Activated T-helper 1 cell treated with anti-CD3 and anti-CD28 coated beads, Interleukin-2, amount 50 U/mL, for 16 hours (primary cell): ENCODE results near the gene NONO.
"Not testable (repeated sequence)": the region's sequence is repeated elsewhere in the genome, so short reads cannot be mapped to it uniquely, and the experiment has no call there.

Experiments
- DNase-seq, 2 donors: peaks; one replicate each; pipeline ENCODE4 v3.0.0-alpha.2; 2020; ENCODE audit warnings: low read depth in 1 of 2, low spot score in 1 of 2

NONO gene, protein sequence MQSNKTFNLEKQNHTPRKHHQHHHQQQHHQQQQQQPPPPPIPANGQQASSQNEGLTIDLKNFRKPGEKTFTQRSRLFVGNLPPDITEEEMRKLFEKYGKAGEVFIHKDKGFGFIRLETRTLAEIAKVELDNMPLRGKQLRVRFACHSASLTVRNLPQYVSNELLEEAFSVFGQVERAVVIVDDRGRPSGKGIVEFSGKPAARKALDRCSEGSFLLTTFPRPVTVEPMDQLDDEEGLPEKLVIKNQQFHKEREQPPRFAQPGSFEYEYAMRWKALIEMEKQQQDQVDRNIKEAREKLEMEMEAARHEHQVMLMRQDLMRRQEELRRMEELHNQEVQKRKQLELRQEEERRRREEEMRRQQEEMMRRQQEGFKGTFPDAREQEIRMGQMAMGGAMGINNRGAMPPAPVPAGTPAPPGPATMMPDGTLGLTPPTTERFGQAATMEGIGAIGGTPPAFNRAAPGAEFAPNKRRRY

DNA sequence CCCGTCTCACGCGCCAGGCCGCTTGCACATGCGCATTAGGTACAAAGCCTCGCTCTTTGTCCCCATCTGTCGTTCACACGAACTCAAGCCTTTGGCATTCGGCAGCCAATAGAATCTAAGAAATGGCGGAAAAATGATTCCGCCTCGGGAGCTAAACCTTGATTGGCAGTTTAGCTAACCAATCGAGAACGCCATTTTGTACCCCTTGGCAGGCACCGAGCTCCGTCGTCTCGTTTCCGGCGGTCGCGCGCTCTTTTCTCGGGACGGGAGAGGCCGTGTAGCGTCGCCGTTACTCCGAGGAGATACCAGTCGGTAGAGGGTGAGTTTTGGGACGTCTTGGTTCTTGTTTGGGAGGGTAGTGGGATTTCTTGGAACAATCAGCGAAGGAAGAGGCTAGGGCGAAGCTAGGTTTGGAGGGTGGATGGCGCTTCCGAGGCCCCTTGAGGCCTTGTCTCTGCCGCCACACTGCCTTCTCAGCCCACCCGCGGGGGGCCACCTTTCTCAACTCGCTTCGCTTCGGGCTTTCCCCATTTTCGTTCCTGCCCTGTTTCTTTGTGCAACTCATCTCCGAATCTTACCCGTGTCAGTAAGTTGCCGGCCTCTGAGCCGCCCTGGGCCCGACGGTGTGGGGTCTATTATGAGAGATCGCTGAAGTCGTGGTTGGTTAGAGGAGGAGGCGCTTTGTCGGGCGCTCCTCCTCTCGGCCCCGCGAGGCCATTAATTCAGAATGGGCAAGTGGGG lies at the start of gene NONO:
NONO (plus strand) TSS at position 233 of the 741 bp plus-strand sequence. CDS start 7,003 bp downstream, outside the sequence.
- DNase-seq = peak; percentile 42 to 68

DNA sequence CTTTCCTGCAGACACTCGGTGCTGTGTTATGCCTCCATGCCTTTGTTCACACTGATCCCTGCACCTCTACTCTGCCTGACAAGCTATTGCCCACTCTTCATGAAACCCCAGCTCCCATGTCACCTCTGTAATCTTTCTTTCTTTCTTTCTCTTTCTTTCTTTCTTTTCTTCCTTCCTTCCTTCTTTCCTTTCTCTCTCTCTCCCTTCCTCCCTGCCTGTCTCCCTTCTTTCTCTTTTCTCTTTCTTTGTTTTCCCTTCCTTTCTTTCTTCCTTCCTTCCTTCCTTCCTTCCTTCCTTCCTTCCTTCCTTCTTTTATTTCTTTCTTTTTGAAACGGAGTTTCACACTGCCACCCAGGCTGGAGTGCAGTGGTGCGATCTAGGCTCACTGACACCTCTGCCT lies 48.0 kb upstream of the NONO start:
- DNase-seq = no peak

DNA sequence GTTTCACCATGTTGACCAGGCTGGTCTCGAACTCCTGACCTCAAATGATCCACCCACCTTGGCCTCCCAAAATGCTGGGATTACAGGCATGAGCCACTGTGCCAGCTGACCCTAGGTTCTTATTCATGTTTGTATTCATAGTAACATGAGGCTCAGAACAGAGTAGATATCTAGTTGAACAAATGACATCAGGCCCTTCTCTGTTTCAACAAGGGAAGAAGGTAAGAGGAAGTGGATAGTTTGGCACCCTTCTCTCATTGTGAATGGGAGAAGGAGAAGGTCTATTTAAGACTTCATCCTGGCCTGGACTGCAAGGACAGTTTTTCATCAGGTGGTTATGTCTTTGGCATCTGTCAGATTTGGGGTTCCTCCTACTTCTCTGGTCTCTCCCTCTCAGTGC lies 46.6 kb upstream of the NONO start:
- DNase-seq = no peak

DNA sequence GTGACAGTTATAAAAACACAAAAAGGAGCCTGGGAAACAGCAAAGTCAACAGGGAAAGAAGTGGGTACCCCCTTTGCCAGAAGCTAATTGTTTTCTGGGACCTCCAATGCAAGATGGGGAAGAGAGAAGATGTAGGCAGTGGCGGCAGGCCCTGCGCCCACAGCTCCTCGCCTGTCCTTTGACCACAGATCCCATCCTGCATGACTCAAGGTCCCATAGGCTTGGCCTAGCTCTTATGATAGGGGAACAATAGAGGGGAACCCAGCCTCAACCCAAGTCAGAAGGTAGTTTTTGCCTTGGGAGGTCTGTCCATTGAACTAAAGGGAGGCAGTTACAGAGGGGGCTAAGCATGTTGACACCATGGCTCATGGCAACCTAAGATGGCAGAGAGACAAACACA lies 43.7 kb upstream of the NONO start:
- no peak for DNase-seq

DNA sequence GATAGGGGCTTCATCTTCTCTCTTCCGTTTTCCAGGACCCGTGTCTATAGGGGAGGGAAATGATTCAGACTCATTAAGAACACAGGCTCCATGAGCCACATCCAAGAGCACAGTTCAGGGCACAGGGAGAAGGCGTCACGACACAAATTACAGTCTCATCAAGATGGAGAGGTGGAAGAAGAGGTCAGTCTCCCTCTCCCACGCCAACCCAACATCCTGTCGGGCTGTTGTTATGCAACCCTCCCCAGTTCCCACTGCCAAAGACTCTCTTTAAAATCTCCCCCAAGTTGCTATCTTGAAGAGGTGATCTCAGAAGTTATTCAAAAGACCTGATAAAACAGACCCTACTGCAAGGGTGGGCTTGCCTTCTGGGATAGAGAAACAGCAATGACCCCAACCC lies 42.1 kb upstream of the NONO start:
- DNase-seq = no peak

DNA sequence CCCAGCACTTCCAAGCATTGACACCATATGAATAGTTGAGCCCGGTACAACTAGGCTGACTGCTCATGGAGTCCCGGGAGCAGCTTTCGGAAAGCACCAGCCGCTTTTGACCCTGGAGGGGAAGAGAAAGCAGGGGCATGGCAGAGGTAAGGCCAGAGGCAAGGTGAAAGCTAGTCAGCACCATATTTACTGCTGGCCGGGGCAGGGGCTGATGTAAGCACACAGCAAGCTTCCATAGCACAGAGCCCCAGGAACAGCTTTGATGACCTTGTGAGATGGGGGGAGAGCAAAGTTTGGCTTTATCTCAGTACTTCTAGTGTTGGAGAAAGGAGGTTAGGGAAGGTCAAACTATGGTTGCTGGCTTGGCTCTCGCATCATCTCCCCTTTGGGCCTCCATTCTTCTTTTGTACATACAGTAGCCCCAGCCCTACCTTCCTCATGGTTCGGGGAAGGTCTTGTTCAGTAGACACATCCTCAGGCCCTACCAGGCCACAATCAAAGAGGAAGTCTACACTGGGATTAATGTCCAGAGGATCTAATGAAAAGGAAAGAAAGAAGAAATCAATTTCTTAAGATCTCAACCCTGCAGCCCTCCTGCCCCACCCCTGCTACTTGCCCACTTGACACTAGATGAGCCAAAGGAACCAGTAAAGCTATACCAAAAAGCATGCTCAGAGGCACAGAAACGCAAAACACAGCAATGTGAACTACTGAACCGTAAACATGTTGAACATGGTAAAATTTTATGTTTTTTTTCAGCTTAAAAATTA lies 38.9 kb upstream of the NONO start:
- no peak for DNase-seq

DNA sequence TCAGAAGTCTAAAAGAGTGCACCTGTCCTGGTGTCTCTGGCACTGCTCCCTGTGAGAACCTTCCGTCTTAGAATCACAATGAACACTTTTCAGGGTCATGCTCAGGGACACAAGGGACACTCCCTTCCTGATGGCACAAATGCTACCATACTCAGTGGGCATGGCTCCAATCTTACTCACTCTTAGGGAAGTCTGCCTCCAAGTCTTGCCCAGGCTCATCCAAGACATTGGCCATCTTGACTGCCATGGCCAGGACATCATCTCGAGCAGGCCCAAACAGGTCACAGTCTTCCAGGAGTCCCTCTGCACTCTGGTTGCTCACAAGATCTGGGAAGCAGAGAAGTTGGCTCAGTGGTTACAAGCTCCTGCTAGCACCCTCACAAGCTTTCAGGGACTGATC lies 38.3 kb upstream of the NONO start:
- DNase-seq = no peak

DNA sequence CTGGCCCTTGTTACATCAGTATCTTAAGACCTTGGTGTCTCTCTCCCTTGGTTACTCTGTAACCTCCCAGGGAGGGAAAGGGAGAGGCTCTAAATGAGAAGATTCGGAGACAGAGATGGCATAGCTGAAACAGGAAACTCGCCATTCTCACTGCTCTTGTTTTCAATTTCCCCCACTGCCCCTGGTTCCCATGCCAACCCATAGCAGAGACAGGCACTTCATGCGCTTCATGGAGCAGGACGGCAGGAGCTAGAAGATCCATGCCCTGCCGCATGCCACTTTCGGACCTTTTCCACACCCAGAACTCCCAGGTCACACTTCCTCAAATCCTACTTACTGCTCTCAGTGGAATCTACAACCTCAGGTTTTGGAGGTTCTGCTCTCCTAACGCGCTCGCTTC lies 32.6 kb upstream of the NONO start:
- DNase-seq = no peak

DNA sequence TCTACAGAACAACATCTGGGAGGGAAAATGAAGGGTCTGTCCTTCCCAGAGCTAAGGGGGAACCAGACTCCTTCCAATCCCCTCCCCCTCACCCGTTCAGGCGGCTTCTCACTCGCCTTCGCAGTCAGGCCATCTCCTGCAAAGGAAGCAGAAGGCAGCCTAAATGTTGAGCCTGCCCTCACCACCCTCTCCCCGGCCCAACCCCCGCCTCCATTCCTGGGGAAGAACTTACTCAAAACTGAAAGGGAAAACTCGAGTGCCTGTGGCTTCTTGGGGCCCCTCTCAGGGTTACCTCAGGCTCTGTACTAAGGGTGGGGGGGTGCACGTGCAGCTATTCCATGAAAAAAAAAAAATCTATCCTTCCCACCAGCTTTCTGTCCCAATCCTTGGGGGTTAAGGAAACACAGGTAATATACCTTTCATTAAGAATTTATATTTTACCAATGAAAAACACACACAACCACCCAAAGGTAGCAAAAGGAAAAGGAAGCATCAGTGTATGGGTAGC lies 31.9 kb upstream of the NONO start:
- no peak for DNase-seq

DNA sequence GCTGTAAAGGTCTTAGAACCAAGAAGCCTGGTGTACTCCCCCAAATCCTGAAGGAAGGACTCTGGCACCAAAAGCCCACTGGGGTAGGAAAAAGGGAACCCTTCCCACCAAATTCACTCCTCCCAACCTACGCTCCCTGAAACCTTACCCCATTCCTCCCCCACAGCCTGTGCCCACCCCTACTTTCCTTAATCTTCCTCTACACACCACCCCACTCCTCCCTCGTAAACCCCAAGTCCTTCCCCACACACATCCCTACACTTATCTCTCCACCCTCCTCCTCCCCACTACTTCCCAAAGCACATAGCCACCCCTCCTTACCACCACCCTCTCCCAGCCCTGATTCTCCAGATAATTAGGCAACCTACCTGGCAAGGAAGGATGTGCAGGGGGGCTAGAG lies 31.2 kb upstream of the NONO start:
- no peak for DNase-seq

DNA sequence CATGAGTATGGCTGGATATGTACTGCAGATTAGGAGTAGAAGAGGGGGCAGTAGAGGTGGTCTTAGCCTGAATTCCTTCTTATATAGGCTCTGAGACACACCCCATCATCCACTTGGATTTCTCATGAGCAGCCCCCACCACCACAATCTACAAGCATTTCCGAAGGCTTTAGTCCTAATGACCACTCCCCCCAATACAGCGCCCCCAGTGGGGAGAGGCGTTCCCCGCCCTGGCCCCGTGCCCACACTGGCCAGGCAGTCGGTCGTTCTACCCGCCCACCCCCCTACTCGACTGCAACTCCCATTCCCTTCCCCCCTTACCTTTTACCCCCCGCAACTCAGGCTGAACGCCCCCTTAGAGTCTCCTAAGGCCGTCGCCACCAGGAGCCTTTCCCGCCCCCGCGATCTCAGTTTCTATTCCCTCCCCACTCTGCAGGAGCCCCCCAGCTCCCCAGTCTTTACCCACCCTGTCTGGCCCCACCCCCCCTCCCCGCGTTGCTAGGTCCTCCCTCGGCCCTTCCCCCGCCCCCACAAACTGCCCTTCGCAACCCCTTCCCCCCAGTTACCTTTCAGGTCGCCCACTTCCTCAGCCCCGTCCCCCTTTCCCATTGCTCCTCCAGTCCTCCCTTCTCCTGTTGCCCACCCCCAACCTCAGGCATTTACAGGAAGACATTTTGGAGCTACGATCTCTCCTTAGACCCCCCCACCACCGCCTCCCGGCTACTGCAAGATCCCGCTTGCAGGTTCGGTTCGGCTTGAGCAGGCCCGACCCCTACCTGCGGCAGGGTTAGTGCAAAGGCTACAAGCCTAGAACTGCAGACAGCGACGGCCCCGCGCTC lies 30.0 kb upstream of the NONO start:
- peak; percentile 6 for DNase-seq

DNA sequence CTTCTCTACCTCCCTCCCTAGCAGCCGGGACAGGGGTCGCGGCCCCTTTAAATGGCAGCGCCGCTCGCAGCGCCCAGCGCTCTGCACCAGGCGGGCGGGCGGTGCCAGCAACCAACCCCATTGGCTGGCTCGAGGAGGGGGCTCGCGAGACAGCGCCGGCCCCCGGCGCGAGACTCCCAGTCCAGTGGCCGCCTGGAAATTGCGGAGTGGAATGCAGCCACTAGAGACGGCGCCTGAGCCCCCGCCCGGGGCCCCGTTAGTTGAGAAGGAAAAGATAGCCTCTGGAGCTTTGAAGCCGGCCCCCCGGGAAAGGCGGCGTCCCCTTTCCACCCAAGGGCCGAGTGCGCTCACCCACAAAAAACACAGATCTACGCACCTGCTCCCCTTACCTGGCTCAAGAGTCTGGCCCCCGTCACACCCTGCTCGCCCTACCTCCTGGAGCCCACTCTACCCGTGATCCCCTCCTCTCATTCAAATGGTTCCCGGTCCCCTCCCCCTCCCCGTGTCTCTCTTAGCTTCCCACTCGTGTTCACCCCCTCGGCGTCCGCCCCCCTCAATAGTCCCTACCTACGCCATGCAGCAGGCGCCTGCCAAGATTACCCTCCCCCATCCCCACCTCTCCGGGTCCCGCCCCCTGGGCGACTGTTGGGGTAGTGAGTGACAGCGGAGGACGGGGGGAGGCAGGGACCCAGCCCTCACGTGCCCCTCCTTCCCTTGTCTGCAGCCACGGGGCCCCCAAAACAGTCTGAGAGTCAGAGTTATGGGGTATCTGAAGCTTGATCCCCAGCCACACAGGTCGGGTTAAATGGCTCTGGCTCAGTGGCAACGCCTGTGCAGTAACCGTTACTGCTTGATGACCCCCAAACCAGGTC lies 29.1 kb upstream of the NONO start, which contains the start of gene ZMYM3:
ZMYM3 (minus strand) TSS at position 49 of the 872 bp plus-strand sequence. CDS start 885 bp downstream, outside the sequence.
- DNase-seq = peak; percentile 50 to 58

DNA sequence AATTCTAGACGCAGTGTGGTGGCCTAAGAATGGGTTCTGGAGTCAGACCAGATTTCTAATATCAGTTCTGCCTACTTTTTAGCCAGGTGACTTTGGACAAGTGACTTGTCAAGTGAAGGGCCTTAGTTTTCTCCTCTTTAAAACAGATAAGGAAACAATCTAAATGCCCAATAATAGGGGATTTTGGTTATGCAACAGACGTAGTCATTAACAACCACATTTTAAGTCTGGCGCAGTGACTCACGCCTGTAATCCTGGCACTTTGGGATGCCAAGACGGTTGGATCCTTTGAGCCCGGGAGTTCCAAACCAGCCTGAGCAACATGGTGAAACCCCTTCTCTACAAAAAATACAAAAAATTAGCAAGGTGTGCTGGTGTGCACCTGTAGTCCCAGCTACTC lies 27.4 kb upstream of the NONO start:
- no peak for DNase-seq

DNA sequence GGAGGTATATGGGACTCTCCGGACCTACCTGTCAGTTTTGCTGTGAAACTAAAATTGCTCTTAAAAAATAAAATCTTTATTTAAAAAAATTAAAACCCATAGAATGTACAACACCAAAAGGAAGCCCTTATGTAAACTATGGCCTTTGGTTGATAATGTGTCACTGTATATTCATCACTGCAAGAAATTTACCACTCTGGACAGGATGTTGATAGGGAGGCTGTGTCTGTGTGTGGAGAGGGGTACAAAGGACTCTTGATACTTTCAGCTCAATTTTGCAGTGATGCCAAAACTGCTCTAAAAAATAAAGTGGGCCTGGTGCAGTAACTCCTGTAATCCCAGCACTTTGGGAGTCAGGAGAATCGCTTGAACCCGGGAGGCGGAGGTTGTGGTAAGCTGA lies 26.6 kb upstream of the NONO start:
- no peak for DNase-seq

DNA sequence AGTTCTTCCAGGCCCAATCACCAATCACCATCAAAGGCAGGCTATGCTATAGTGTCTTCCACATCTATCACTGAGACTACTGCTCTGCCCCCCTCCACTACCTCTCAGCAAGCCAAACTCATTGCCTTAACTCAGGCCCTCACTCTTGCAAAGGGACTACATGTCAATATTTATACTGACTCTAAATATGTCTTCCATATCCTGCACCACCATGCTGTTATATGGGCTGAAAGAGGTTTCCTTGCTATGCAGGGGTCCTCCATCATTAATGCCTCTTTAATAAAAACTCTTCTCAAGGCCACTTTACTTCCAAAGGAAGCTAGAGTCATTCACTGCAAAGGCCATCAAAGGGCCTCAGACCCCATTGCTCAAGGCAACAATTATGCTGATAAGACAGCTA lies 14.8 kb upstream of the NONO start:
- DNase-seq = not testable (repeated sequence)

DNA sequence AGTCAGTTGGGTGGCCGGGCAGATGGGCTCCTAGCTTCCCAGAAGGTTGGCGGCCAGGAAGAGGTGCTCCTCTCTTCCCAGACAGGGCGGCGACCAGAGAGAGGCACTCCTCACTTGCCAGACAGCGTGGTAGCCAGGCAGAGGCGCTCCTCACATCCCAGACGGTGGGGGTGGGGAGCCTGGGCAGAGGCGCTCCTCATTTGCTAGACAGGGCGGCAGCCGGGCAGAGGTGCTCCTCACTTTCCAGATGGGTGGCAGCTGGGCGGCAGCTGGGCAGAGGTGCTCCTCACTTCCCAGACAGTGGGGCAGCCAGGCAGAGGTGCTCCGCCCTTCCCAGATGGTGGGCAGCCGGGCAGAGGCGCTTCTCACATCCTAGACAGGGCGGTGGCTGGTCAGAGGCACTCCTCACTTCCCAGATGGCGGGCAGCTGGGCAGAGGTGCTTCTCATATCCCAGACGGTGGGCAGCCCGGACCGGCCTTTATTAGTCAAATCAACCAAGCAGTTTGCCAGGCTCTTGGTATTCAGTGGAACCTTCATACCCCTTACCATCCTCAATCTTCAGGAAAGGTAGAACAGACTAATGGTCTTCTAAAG lies 13.5 kb upstream of the NONO start:
- DNase-seq = no peak

DNA sequence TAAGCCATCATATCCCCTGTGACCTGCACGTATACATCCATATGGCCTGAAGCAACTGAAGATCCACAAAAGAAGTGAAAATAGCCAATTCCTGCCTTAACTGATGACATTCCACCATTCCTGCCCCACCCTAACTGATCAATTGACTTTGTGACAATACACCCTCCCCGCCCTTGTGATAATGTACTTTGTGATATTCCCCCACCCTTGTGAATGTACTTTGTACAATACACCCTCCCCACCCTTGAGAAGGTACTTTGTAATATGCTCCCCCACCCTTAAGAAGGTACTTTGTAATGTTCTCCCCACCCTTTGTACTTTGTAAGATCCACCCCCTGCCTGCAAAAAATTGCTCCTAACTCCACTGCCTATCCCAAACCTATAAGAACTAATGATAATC lies 11.1 kb upstream of the NONO start:
- DNase-seq = not testable (repeated sequence)

DNA sequence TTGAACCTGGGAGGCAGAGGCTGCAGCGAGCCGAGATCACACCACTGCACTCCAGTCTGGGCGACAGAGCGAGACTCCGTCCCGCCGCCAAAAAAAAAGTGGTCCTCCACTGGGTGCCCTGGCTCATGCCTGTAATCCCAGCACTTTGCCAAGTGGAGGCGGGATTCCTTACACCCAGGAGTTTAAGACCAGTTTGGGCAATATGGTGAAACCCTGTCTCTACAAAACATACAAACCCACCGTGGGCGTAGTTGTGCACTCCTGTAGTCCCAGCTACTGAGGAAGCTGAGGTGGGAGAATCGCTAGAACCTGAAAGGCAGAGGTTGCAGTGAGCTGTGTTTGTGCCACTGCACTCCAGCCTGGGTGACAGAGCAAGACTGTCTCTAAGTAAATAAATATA lies 2.1 kb upstream of the NONO start:
- DNase-seq = not testable (repeated sequence)
